Adrenal gland (tissue), 12 donors: ENCODE measurements around the gene RPL7A. TPM values are rescaled to one million over a fixed set of nuclear protein-coding genes. Genes with fewer than 3 reads are reported as not detected.

ENCODE experiments used
- DNase-seq, 7 donors: peaks; one replicate each; pipeline ENCODE4 v3.0.0-alpha.2; 2019 to 2020
- H3K27ac ChIP-seq, 5 donors: fragments of 200-600 bp; sonication (generic) in 4 of 5; 1 replicate in 3 of 5; 2 replicates in 2 of 5; pipeline versions ENCODE4 v1.5.1 to v1.8.0; 2016 to 2020; ENCODE audit warnings: mild to moderate bottlenecking in 1 of 5
- H3K27me3 ChIP-seq: fragments of 200-600 bp; 2 replicates; pipeline ENCODE4 v1.8.0; 2021
- H3K36me3 ChIP-seq, 2 donors: fragments of 200-600 bp; replicated peaks in 1 of 2; 1 replicate in 1 of 2; 2 replicates in 1 of 2; pipeline versions ENCODE4 v1.5.1 to v1.8.0; 2018 to 2022
- H3K4me1 ChIP-seq, 2 donors: fragments of 200-600 bp; replicated peaks in 1 of 2; 1 replicate in 1 of 2; 2 replicates in 1 of 2; pipeline versions ENCODE4 v1.5.1 to v1.8.0; 2018 to 2021
- H3K4me3 ChIP-seq, 4 donors: fragments of 200-600 bp; sonication (generic) in 3 of 4; one replicate each; pipeline ENCODE4 v1.5.1; 2016 to 2018
- H3K9me3 ChIP-seq, 3 donors: fragments of 200-600 bp; sonication (generic) in 1 of 3; replicated peaks in 1 of 3; 1 replicate in 2 of 3; 2 replicates in 1 of 3; pipeline versions ENCODE4 v1.5.1 to v1.8.0; 2016 to 2021
- POLR2A ChIP-seq, 2 donors: fragments of 450-650 bp; IDR thresholded peaks; one replicate each; pipeline ENCODE4 v1.6.1; 2017; ENCODE audit warnings: antibody characterized with exemption in 2 of 2, mild to moderate bottlenecking in 2 of 2, moderate library complexity in 1 of 2
- WGBS, 4 donors: extraction: QIAGEN DNeasy Blood & Tissue Kit in 2 of 4; methylation state at CpG; one replicate each; pipeline versions ENCODE4 v1.1.5 to v1.1.7; 2013 to 2017; 5-methylcytosine and 5-hydroxymethylcytosine counted together
- intact Hi-C, 2 donors: fragments of 100-400 bp; cut with DNase I; formaldehyde crosslinking; loops; one replicate each; pipeline versions ENCODE4 v1.14.1 to v1.15.0; 2022 to 2023
- polyA plus RNA-seq, 3 donors: library from polyadenylated mRNA; stranded (reverse); fragments of 200-250 nt in 2 of 3; fragments of 350-450 nt in 1 of 3; fragmentation: Illumina TruSeq in 1 of 3; extraction: RNeasy Lipid Tissue Mini Kit (QIAGEN cat#74804) in 1 of 3; gene quantifications; one replicate each; pipeline ENCODE4 v1.2.3, GENCODE V29; 2013 to 2014
- total RNA-seq, 9 donors: library from RNA; depleted of rRNA in 4 of 9; stranded (reverse); fragments of >200 nt in 4 of 9; fragments of 120-200 nt in 1 of 9; fragmentation: NEBNext Ultra II Directional in 1 of 9; extraction: Animal tissue kit (Norgen Biotek cat#: 25700) in 1 of 9; gene quantifications; one replicate each; pipeline versions ENCODE4 v1.1.0 to v1.2.4, GENCODE V29; 2013 to 2023
- TF ChIP-seq, protein P1 (sequence below), 6 experiments: fragments of 450-650 bp in 4 of 6; fragments of 200-600 bp in 2 of 6; sonication (generic) in 1 of 6; IDR thresholded peaks; 1 replicate in 5 of 6; 2 replicates in 1 of 6; pipeline versions ENCODE4 v1.5.1 to v1.8.0; 2016 to 2021; ENCODE audit warnings: antibody characterized with exemption in 6 of 6, mild to moderate bottlenecking in 2 of 6, moderate library complexity in 1 of 6
- donor health status: healthy with polysubstance abuse.
- donor health status: Bipolar disorder and iron deficiency.
- donor health status: DM: yes; HTN: yes; CAD: no.
- donor health status: DM: no; HTN: no; CAD: no.
- donor health status: DM: no; HTN: no; CAD: no.
- donor health status: DM: yes; HTN: yes; CAD: no.

The RPL7A gene
- total and polyA plus RNA-seq, 12 donors: 1,875 to 3,598 (median 2,406) TPM

GRCh38 chr9:133382507-133383141, 34.6 kb downstream of the RPL7A start:
- Histone ChIP-seq H3K27ac (no peak overlapping the region), H3K9me3 (no peaks in the 10 kb centered on the region), H3K36me3 (no peaks in the 10 kb centered on the region), H3K27me3 (no peaks in the 10 kb centered on the region), H3K4me3 (no peak overlapping the region), H3K4me1 (peaks cover 0 to 5% of the 10 kb centered on the region in 2 donors)
- intact Hi-C loops: no loop called here
- DNase-seq: no peak
- 83 to 93% (median 92%) methylated on average over 4 of the region's 4 CpGs for WGBS, 4 donors
- TF ChIP-seq POLR2A (IDR thresholded peaks at IDR 0.05): no peak
- TF ChIP-seq, protein P1, sequence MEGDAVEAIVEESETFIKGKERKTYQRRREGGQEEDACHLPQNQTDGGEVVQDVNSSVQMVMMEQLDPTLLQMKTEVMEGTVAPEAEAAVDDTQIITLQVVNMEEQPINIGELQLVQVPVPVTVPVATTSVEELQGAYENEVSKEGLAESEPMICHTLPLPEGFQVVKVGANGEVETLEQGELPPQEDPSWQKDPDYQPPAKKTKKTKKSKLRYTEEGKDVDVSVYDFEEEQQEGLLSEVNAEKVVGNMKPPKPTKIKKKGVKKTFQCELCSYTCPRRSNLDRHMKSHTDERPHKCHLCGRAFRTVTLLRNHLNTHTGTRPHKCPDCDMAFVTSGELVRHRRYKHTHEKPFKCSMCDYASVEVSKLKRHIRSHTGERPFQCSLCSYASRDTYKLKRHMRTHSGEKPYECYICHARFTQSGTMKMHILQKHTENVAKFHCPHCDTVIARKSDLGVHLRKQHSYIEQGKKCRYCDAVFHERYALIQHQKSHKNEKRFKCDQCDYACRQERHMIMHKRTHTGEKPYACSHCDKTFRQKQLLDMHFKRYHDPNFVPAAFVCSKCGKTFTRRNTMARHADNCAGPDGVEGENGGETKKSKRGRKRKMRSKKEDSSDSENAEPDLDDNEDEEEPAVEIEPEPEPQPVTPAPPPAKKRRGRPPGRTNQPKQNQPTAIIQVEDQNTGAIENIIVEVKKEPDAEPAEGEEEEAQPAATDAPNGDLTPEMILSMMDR (IDR thresholded peaks at IDR 0.05): no peak

DNA sequence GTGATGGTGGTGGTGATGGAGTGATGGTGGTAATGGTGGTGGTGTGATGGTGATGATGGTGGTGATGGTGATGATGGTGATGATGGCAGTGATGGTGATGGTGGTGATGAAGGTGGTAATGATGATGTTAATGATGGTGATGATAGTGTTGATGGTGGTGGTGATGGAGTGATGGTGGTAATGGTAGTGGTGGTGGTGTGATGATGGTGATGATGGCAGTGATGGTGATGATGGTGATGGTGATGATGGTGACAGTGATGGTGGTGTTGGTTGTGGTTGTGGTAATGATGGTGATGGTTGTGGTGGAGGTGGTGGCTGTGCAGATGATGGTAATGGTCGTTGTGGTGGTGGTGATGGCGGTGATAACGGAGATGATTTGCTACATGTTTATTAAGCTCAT, 35.4 kb downstream of the RPL7A start:
- no peak for DNase-seq
- no peak for TF ChIP-seq POLR2A (IDR thresholded peaks at IDR 0.05)
- Histone ChIP-seq H3K36me3 (no peaks in the 10 kb centered on the region), H3K9me3 (no peaks in the 10 kb centered on the region), H3K4me3 (no peak overlapping the region), H3K27ac (no peak overlapping the region), H3K27me3 (no peaks in the 10 kb centered on the region), H3K4me1 (peaks cover 0 to 5% of the 10 kb centered on the region in 2 donors)
- intact Hi-C loops: no loop called here
- WGBS, 4 donors: 92 to 98% (median 96%) methylated on average over 3 of the region's 3 CpGs

GRCh38 chr9:133384736-133385321, 36.8 kb downstream of the RPL7A start:
- H3K4me1 ChIP-seq: peaks cover 0 to under 1% of the 10 kb centered on the region in 2 donors
- intact Hi-C loops: no loop called here
- WGBS, 4 donors: 90 to 92% (median 91%) methylated on average over 16 to 17 of the region's 17 CpGs

DNA sequence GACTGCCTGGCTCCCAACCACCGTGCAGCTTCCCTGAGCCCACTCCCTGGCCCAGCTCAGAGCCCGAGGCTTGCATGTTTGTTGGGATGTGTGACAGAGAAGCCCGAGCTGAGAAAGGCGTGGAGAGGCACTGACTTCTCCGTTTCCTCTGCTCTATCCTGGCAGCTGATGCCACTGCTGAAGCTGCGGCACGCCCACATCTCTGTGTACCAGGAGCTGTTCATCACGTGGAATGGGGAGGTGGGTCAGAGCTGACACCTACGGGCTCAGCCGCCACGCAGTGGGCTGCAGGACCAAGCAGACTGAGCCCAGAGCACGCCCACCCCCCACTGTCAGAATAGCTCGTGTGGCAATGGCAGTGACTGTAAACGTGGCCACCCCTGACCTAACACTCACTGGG, 37.4 kb downstream of the RPL7A start:
- no peak for DNase-seq
- WGBS, 4 donors: 88 to 91% (median 91%) methylated on average over 6 to 14 of the region's 14 CpGs
- Histone ChIP-seq H3K4me1 (no peaks in the 10 kb centered on the region), H3K36me3 (no peaks in the 10 kb centered on the region), H3K4me3 (no peak overlapping the region), H3K9me3 (no peaks in the 10 kb centered on the region), H3K27ac (no peak overlapping the region), H3K27me3 (no peaks in the 10 kb centered on the region)
- intact Hi-C loops: no loop called here
- TF ChIP-seq POLR2A (IDR thresholded peaks at IDR 0.05): no peak
- TF ChIP-seq, protein P1 (IDR thresholded peaks at IDR 0.05): no peak

More at GRCh38 chr9:133384736-133385321, 36.8 kb downstream of the RPL7A start:
- no peaks in the 10 kb centered on the region for H3K27me3 ChIP-seq
- H3K36me3 ChIP-seq: no peaks in the 10 kb centered on the region
- H3K27ac ChIP-seq: no peak overlapping the region
- DNase-seq: no peak
- H3K4me3 ChIP-seq: no peak overlapping the region
- TF ChIP-seq, protein P1 (IDR thresholded peaks at IDR 0.05): no peak
- no peaks in the 10 kb centered on the region for H3K9me3 ChIP-seq

DNA sequence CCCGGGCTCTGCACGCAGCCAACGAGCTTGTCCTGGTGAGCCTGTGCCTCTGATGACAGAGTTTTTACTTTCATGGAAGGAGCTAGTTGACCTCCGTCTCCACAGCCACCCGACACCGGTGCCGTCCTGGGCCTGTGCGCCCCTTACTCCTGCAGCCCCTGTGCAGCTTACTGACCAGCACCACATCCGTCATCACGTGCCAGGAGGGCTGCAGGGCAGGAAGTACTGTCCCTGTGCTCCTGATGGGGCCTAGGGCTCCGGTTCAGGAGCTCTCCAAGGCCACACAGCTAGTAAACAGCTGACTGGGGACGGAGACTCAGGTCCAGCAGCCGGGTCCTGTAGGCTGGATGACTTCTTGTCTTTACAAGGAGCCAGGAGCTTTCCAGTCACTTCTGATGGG, 38.3 kb downstream of the RPL7A start:
- H3K27ac ChIP-seq: no peak overlapping the region
- no peaks in the 10 kb centered on the region for H3K36me3 ChIP-seq
- no peaks in the 10 kb centered on the region for H3K27me3 ChIP-seq
- H3K4me3 ChIP-seq: no peak overlapping the region
- intact Hi-C loops: no loop called here
- no peak for TF ChIP-seq POLR2A (IDR thresholded peaks at IDR 0.05)
- TF ChIP-seq, protein P1 (IDR thresholded peaks at IDR 0.05): no peak
- no peaks in the 10 kb centered on the region for H3K9me3 ChIP-seq
- no peak for DNase-seq
- 78 to 90% (median 85%) methylated on average over 2 to 13 of the region's 13 CpGs for WGBS, 4 donors
- no peaks in the 10 kb centered on the region for H3K4me1 ChIP-seq
